Measurements from ENCODE around the gene CCKAR. TPM values are rescaled to one million over a fixed set of nuclear protein-coding genes. Genes with fewer than 3 reads are reported as not detected.

Gene CCKAR
- total and polyA plus RNA-seq, 2 of the 13 experiments (the other 11 are each of a cell fraction or from before 2014, with no cell fraction given), result not detected

GRCh38 chr4:26473893-26474292 lies 16.4 kb downstream of the CCKAR start:
- 32% methylated on average over 8 of the region's 8 CpGs for WGBS (ENCODE audit: low lambda C conversion rate)
- intact Hi-C loops (cut with micrococcal nuclease; ENCODE audit: unreplicated experiment) (loop anchor here (5.0 kb wide), 1 partner anchor 538 kb away; no protein-coding TSS in a partner anchor), in situ Hi-C loops (cut with HindIII; ENCODE audit: extremely low pct_ligation_motif_present, low pct_unique_long_range_greater_than_20kb) (loop anchor here (10.0 kb wide), 1 partner anchor 541 kb away; no protein-coding TSS in a partner anchor)
- no peak overlapping the region for H3K27ac ChIP-seq (ENCODE audit: extremely low read length, insufficient read depth, low read length)
- H3K27me3 ChIP-seq (ENCODE audit: control insufficient read depth in 1 of 2, insufficient read depth in 2 of 2, low read length in 2 of 2), result 0 out of 5 replicates have a peak, but pooled peaks cover 0 to 3% of the 10 kb centered on the region in 2 experiments
- H3K9me3 ChIP-seq (ENCODE audit: low read length), result no peaks in the 10 kb centered on the region
- DNase-seq (ENCODE audit: low spot score), result no peak
- H3K4me1 ChIP-seq (ENCODE audit: insufficient read depth, low read length), result no peaks in the 10 kb centered on the region
- H2AFZ ChIP-seq (ENCODE audit: low read length), result no peak overlapping the region
- H3K4me3 ChIP-seq (replicated peaks in 1 of 3; ENCODE audit: insufficient read depth in 1 of 3, low read depth in 2 of 3, low read length in 3 of 3), result no peak overlapping the region
- no peak for FAIRE-seq
- POLR2A ChIA-PET, result no interaction called here
- H3K36me3 ChIP-seq (replicated peaks in 1 of 2; ENCODE audit: control insufficient read depth in 1 of 2, insufficient read depth in 2 of 2, low read length in 2 of 2), result no peaks in the 10 kb centered on the region
- no peak; the same call in 2 of the 3 replicates for ATAC-seq
- no peaks in the 10 kb centered on the region for H4K20me1 ChIP-seq (ENCODE audit: insufficient read depth, low read length)
- H3K4me2 ChIP-seq (ENCODE audit: low read depth, low read length), result no peak overlapping the region
- H3K9ac ChIP-seq (ENCODE audit: insufficient read depth, low read depth, low read length), result no peak overlapping the region
- no TSS peak for BruUV-seq (replicated peaks)
- CTCF ChIA-PET (ENCODE audit: low intra/inter-chr PET ratio, low total read pairs), result interaction anchor here (1.1 kb wide), 2 partner anchors 246 to 536 kb away, joined by 3 to 5 read pairs; no protein-coding TSS in a partner anchor
- no peaks in the 10 kb centered on the region for H3K79me2 ChIP-seq (ENCODE audit: insufficient read depth, low read length)
- no peak for TF ChIP-seq ZNF513 (CRISPR knock-in tag; conservative IDR thresholded peaks at IDR 0.05)
- no peak for TF ChIP-seq ZFP1 (CRISPR knock-in tag; IDR thresholded peaks at IDR 0.05)
- TF ChIP-seq MEIS1 (CRISPR knock-in tag; IDR thresholded peaks at IDR 0.05; ENCODE audit: borderline replicate concordance), result no peak
- TF ChIP-seq STAG1 (CRISPR knock-in tag; IDR thresholded peaks at IDR 0.05), result peak; percentile 28; the same call in 1 of the 2 replicates
- no peak for TF ChIP-seq CBX2 (IDR thresholded peaks at IDR 0.05; ENCODE audit: low read depth, low read length)
- no peak for TF ChIP-seq CBX2 (CRISPR knock-in tag; IDR thresholded peaks at IDR 0.05; ENCODE audit: low read depth)
- no peak for TF ChIP-seq ZBTB3 (CRISPR knock-in tag; IDR thresholded peaks at IDR 0.05; ENCODE audit: borderline replicate concordance, low read depth)
- no peak for TF ChIP-seq ZNF121 (CRISPR knock-in tag; IDR thresholded peaks at IDR 0.05)
- TF ChIP-seq ZFP36L1 (CRISPR knock-in tag; IDR thresholded peaks at IDR 0.05), result no peak
- peak; percentile 19; the same call in 1 of the 2 replicates for TF ChIP-seq CTCF (CRISPR knock-in tag; IDR thresholded peaks at IDR 0.05)
- TF ChIP-seq AGO1 (IDR thresholded peaks at IDR 0.05; ENCODE audit: low read depth, low read length, poor library complexity, severe bottlenecking), result no peak
- TF ChIP-seq RBM22 (optimal IDR thresholded peaks at IDR 0.05; ENCODE audit: low read length), result no peak
- TF ChIP-seq NFYB (CRISPR knock-in tag; IDR thresholded peaks at IDR 0.05), result no peak
- TF ChIP-seq, protein P1, sequence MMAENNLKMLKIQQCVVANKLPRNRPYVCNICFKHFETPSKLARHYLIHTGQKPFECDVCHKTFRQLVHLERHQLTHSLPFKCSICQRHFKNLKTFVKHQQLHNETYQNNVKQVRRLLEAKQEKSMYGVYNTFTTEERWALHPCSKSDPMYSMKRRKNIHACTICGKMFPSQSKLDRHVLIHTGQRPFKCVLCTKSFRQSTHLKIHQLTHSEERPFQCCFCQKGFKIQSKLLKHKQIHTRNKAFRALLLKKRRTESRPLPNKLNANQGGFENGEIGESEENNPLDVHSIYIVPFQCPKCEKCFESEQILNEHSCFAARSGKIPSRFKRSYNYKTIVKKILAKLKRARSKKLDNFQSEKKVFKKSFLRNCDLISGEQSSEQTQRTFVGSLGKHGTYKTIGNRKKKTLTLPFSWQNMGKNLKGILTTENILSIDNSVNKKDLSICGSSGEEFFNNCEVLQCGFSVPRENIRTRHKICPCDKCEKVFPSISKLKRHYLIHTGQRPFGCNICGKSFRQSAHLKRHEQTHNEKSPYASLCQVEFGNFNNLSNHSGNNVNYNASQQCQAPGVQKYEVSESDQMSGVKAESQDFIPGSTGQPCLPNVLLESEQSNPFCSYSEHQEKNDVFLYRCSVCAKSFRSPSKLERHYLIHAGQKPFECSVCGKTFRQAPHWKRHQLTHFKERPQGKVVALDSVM (CRISPR knock-in tag; IDR thresholded peaks at IDR 0.05), result peak; percentile 51; the same call in 1 of the 2 replicates
- TF ChIP-seq MXD1 (CRISPR knock-in tag; IDR thresholded peaks at IDR 0.05), result no peak
- no peak for TF ChIP-seq NRL (CRISPR knock-in tag; IDR thresholded peaks at IDR 0.05; ENCODE audit: borderline replicate concordance)
- peak; percentile 27 for TF ChIP-seq SMC3 (IDR thresholded peaks at IDR 0.05; ENCODE audit: low read length)
- TF ChIP-seq NFIC (IDR thresholded peaks at IDR 0.05; ENCODE audit: low read length), result no peak
- TF ChIP-seq NFE2 (CRISPR knock-in tag; IDR thresholded peaks at IDR 0.05), result no peak

Data from HepG2 (cell line).